ENCODE data around the gene HCST. TPM values are rescaled to one million over a fixed set of nuclear protein-coding genes. Genes with fewer than 3 reads are reported as not detected.
A peak's percentile ranks its signal among the peaks of the same experiment; 100 is the strongest.

The HCST gene
- total RNA-seq, 4 donors from 2014 or later = 8.3 TPM; not detected in 3

- no peak for TF ChIP-seq POLR2A (IDR thresholded peaks at IDR 0.05)
- TF ChIP-seq EP300 (IDR thresholded peaks at IDR 0.05) = no peak
- TF ChIP-seq POLR2AphosphoS5 (IDR thresholded peaks at IDR 0.05) = no peak
- TF ChIP-seq CTCF (IDR thresholded peaks at IDR 0.05) = no peak
- Histone ChIP-seq H3K9me3 (no peaks in the 10 kb centered on the region), H3K4me3 (no peak overlapping the region), H3K27ac (no peak overlapping the region), H3K4me1 (peaks cover 21% of the 10 kb centered on the region), H3K27me3 (peaks cover 32% of the 10 kb centered on the region), H3K36me3 (no peaks in the 10 kb centered on the region)
- DNase-seq (ENCODE audit: low spot score in 2 of 2) = no peak
- WGBS = 91% methylated on average over 5 of the region's 5 CpGs
These were observed 30.1 kb upstream of the HCST start for GRCh38 chr19:35872180-35872579.

GRCh38 chr19:35874392-35874930 lies 27.9 kb upstream of the HCST start:
- TF ChIP-seq CTCF (IDR thresholded peaks at IDR 0.05) = no peak
- TF ChIP-seq POLR2AphosphoS5 (IDR thresholded peaks at IDR 0.05) = no peak
- no peak for TF ChIP-seq EP300 (IDR thresholded peaks at IDR 0.05)
- no peak for TF ChIP-seq POLR2A (IDR thresholded peaks at IDR 0.05)
- DNase-seq (ENCODE audit: low spot score in 2 of 2) = no peak
- Histone ChIP-seq H3K4me3 (no peak overlapping the region), H3K9me3 (no peaks in the 10 kb centered on the region), H3K36me3 (no peaks in the 10 kb centered on the region), H3K27me3 (peaks cover 31% of the 10 kb centered on the region), H3K27ac (no peak overlapping the region), H3K4me1 (peaks cover 7% of the 10 kb centered on the region)
- 93% methylated on average over 30 of the region's 32 CpGs for WGBS

GRCh38 chr19:35879068-35879467 lies 23.3 kb upstream of the HCST start:
- 53% methylated on average over 23 of the region's 23 CpGs for WGBS
- TF ChIP-seq CTCF (IDR thresholded peaks at IDR 0.05) = no peak
- Histone ChIP-seq H3K9me3 (no peaks in the 10 kb centered on the region), H3K27ac (no peak overlapping the region), H3K36me3 (no peaks in the 10 kb centered on the region), H3K4me3 (no peak overlapping the region), H3K27me3 (peaks cover 6% of the 10 kb centered on the region), H3K4me1 (no peaks in the 10 kb centered on the region)
- DNase-seq (ENCODE audit: low spot score in 2 of 2) = no peak

- Histone ChIP-seq H3K4me1 (no peaks in the 10 kb centered on the region), H3K27me3 (peaks cover 6% of the 10 kb centered on the region), H3K4me3 (no peak overlapping the region), H3K9me3 (no peaks in the 10 kb centered on the region), H3K36me3 (no peaks in the 10 kb centered on the region), H3K27ac (no peak overlapping the region)
- DNase-seq (ENCODE audit: low spot score in 2 of 2) = peak; percentile 88 to 93
- 2% methylated on average over 28 of the region's 28 CpGs for WGBS
- TF ChIP-seq EP300 (IDR thresholded peaks at IDR 0.05) = no peak
- no peak for TF ChIP-seq CTCF (IDR thresholded peaks at IDR 0.05)
- no peak for TF ChIP-seq POLR2A (IDR thresholded peaks at IDR 0.05)
- TF ChIP-seq POLR2AphosphoS5 (IDR thresholded peaks at IDR 0.05) = no peak
These were observed 22.5 kb upstream of the HCST start for GRCh38 chr19:35879770-35880317.

- no peak for DNase-seq (ENCODE audit: low spot score in 2 of 2)
- H3K4me3 ChIP-seq = no peak overlapping the region
- 29% methylated on average over 8 of the region's 8 CpGs for WGBS
- no peak overlapping the region for H3K27ac ChIP-seq
- H3K4me1 ChIP-seq = no peaks in the 10 kb centered on the region
- TF ChIP-seq POLR2AphosphoS5 (IDR thresholded peaks at IDR 0.05) (no peak), CTCF (IDR thresholded peaks at IDR 0.05) (peak; percentile 19 to 32)
- no peaks in the 10 kb centered on the region for H3K9me3 ChIP-seq
- H3K36me3 ChIP-seq = peaks cover 3% of the 10 kb centered on the region
- H3K27me3 ChIP-seq = peaks cover 6% of the 10 kb centered on the region
These were observed 20.1 kb upstream of the HCST start for GRCh38 chr19:35882114-35882832.
